HepG2 (cell line): ENCODE results near the gene ACTR3. TPM values are rescaled to one million over a fixed set of nuclear protein-coding genes. Genes with fewer than 3 reads are reported as not detected.

Source experiments
- ADNP ChIP-seq: sonication (generic); formaldehyde crosslinking; IDR thresholded peaks from 2 replicates; pipeline ENCODE4 v1.4.0; 2020; ENCODE audit warnings: missing genetic modification reagents
- CBX5 ChIP-seq: sonication (generic); formaldehyde crosslinking; IDR thresholded peaks from 2 replicates; pipeline ENCODE4 v1.4.0; 2020; ENCODE audit warnings: missing genetic modification reagents, borderline replicate concordance
- FOSL1 ChIP-seq: sonication (generic); formaldehyde crosslinking; IDR thresholded peaks from 2 replicates; pipeline ENCODE4 v1.9.0; 2021; ENCODE audit warnings: missing genetic modification reagents, borderline replicate concordance
- ISX ChIP-seq: sonication (generic); formaldehyde crosslinking; conservative IDR thresholded peaks from 2 replicates; pipeline ENCODE4 v1.5.0; 2020; ENCODE audit warnings: missing genetic modification reagents
- NPAS2 ChIP-seq: sonication (generic); formaldehyde crosslinking; IDR thresholded peaks from 2 replicates; pipeline ENCODE4 v1.8.0; 2022; ENCODE audit warnings: mild to moderate bottlenecking, missing genetic modification reagents, borderline replicate concordance
- NR1H2 ChIP-seq: sonication (generic); formaldehyde crosslinking; IDR thresholded peaks from 2 replicates; pipeline ENCODE4 v1.8.1; 2022; ENCODE audit warnings: low read depth, missing genetic modification reagents, borderline replicate concordance
- PRMT3 ChIP-seq: sonication (generic); formaldehyde crosslinking; IDR thresholded peaks from 2 replicates; pipeline ENCODE4 v1.8.1; 2022; ENCODE audit warnings: low read depth, mild to moderate bottlenecking, moderate library complexity, missing genetic modification reagents, borderline replicate concordance
- PRPF4 ChIP-seq: fragments of 200-400 bp; formaldehyde crosslinking; IDR thresholded peaks from 2 replicates; pipeline ENCODE4 v1.6.1; 2016; ENCODE audit warnings: low read length, low read depth; ENCODE audit not compliant: poor library complexity, severe bottlenecking
- SOX13 ChIP-seq, 3 experiments: fragments of 450-650 bp in 1 of 3; sonication (generic) in 1 of 3; formaldehyde crosslinking in 1 of 3; IDR thresholded peaks in 2 of 3; conservative IDR thresholded peaks in 1 of 3; 2 replicates each; pipeline versions ENCODE4 v1.5.0 to v1.6.1; 2016 to 2020; ENCODE audit warnings: antibody characterized with exemption in 1 of 3, mild to moderate bottlenecking in 1 of 3, missing compliant biosample characterization in 1 of 3, missing genetic modification reagents in 1 of 3, moderate library complexity in 1 of 3
- STAG1 ChIP-seq: sonication (generic); formaldehyde crosslinking; IDR thresholded peaks from 2 replicates; pipeline ENCODE4 v1.4.0; 2020; ENCODE audit warnings: missing genetic modification reagents
- TSC22D2 ChIP-seq: sonication (generic); formaldehyde crosslinking; IDR thresholded peaks from 2 replicates; pipeline ENCODE4 v1.5.1; 2020; ENCODE audit warnings: missing genetic modification reagents, mild to moderate bottlenecking, borderline replicate concordance
- ZBTB42 ChIP-seq: sonication (generic); formaldehyde crosslinking; IDR thresholded peaks from 2 replicates; pipeline ENCODE4 v1.5.0; 2020; ENCODE audit warnings: mild to moderate bottlenecking, missing genetic modification reagents
- ZNF121 ChIP-seq: sonication (generic); formaldehyde crosslinking; IDR thresholded peaks from 2 replicates; pipeline ENCODE4 v1.5.0; 2020; ENCODE audit warnings: mild to moderate bottlenecking, missing genetic modification reagents
- ZNF207 ChIP-seq: fragments of 450-650 bp; IDR thresholded peaks from 2 replicates; pipeline ENCODE4 v1.6.1; 2016; ENCODE audit warnings: antibody characterized with exemption, borderline replicate concordance
- ZNF224 ChIP-seq: sonication (generic); formaldehyde crosslinking; IDR thresholded peaks from 2 replicates; pipeline ENCODE4 v1.5.0; 2020; ENCODE audit warnings: mild to moderate bottlenecking, missing genetic modification reagents
- ZNF234 ChIP-seq: sonication (generic); formaldehyde crosslinking; conservative IDR thresholded peaks from 2 replicates; pipeline ENCODE4 v1.5.1; 2020; ENCODE audit warnings: mild to moderate bottlenecking, missing genetic modification reagents
- ZNF501 ChIP-seq: sonication (generic); formaldehyde crosslinking; IDR thresholded peaks from 2 replicates; pipeline ENCODE4 v1.5.1; 2020; ENCODE audit warnings: mild to moderate bottlenecking, moderate library complexity, missing genetic modification reagents
- ZNF530 ChIP-seq: sonication (generic); formaldehyde crosslinking; IDR thresholded peaks from 2 replicates; pipeline ENCODE4 v1.5.0; 2020; ENCODE audit warnings: low read depth, mild to moderate bottlenecking, missing genetic modification reagents
- ZNF709 ChIP-seq: sonication (generic); formaldehyde crosslinking; IDR thresholded peaks from 2 replicates; pipeline ENCODE4 v1.5.0; 2020; ENCODE audit warnings: mild to moderate bottlenecking, missing genetic modification reagents
- polyA plus RNA-seq, 8 experiments: library from polyadenylated mRNA; depleted of rRNA in 3 of 8; stranded (reverse) in 7 of 8; unstranded in 1 of 8; fragments of >200 nt; fragmentation: Illumina TruSeq in 4 of 8; extraction: Trizol in 4 of 8; gene quantifications; 2 replicates each; pipeline versions ENCODE4 v1.2.1 to v1.2.3, GENCODE V29; 2011 to 2016; ENCODE audit warnings: low read depth in 4 of 8, missing spikeins in 1 of 8, mixed read lengths in 1 of 8; ENCODE audit not compliant: insufficient read depth in 1 of 8
- total RNA-seq, 5 experiments: library from RNA; depleted of rRNA; stranded (reverse); fragments of >200 nt; fragmentation: Illumina TruSeq; extraction: Trizol; gene quantifications; 2 replicates each; pipeline ENCODE4 v1.2.3, GENCODE V29; 2016; ENCODE audit warnings: low read depth in 1 of 5
- TF ChIP-seq, protein P1 (sequence below): sonication (generic); formaldehyde crosslinking; conservative IDR thresholded peaks from 2 replicates; pipeline ENCODE4 v1.4.0; 2020; ENCODE audit warnings: missing genetic modification reagents
- TF ChIP-seq, protein P2 (sequence below): sonication (generic); formaldehyde crosslinking; IDR thresholded peaks from 2 replicates; pipeline ENCODE4 v1.4.0; 2020; ENCODE audit warnings: missing genetic modification reagents

The ACTR3 gene
- total and polyA plus RNA-seq, 2 of the 13 experiments (the other 11 are each of a cell fraction or from before 2014, with no cell fraction given) = 123 to 225 TPM

DNA sequence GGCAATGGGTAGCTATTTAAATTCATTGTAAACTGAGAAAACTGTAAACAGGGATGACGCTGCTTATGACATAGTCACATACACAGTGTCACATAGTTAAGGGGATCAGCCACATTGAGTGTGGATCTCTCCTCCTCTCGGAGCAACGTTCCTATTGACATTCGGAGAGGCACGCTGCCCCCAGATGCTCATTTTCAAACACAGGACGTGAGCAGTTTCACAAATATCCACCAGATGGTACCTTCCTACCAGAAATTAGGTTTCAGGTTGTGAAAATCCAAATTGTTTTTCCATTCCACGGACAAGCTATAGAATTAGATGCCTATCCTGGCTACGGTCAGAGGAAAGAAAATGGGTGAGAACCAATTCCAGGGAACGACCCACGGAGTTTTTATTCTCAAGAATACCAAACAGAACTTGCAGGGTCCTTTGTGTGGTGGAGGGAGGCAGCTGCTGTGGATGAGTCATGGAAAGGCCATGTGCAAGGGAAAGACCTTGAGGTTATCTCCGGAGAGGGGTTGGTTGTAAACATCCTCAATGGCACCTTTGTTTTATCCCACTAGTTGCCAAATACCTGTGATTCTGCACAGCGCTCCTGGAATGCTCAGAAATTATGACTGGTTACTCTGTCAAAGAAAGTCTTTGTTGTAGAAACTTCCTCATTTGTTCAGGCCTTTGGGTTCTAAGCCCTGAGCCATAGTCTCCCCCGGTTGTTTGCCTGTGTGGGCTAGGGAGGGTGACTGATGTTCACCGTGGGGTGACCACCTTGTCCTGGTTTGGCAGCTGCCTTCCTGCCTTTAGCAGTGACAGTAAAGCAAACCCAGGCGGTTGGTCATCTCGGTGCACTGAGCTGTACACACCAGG is 88.0 kb downstream of the ACTR3 start (continued):
- TF ChIP-seq PRPF4 = no peak
- TF ChIP-seq ZNF234 = no peak
- TF ChIP-seq ADNP = no peak
- TF ChIP-seq ISX (CRISPR knock-in tag) = no peak
- peak; percentile 71; the same call in 1 of the 2 replicates for TF ChIP-seq TSC22D2
- peak; percentile 96 for TF ChIP-seq FOSL1 (CRISPR knock-in tag)
- TF ChIP-seq, protein P1, sequence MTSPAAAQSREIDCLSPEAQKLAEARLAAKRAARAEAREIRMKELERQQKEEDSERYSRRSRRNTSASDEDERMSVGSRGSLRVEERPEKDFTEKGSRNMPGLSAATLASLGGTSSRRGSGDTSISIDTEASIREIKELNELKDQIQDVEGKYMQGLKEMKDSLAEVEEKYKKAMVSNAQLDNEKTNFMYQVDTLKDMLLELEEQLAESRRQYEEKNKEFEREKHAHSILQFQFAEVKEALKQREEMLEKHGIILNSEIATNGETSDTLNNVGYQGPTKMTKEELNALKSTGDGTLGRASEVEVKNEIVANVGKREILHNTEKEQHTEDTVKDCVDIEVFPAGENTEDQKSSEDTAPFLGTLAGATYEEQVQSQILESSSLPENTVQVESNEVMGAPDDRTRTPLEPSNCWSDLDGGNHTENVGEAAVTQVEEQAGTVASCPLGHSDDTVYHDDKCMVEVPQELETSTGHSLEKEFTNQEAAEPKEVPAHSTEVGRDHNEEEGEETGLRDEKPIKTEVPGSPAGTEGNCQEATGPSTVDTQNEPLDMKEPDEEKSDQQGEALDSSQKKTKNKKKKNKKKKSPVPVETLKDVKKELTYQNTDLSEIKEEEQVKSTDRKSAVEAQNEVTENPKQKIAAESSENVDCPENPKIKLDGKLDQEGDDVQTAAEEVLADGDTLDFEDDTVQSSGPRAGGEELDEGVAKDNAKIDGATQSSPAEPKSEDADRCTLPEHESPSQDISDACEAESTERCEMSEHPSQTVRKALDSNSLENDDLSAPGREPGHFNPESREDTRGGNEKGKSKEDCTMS (CRISPR knock-in tag) = 0 out of 2 replicates have a peak, but pooled peaks have one; percentile 17
- peak; percentile 77 for TF ChIP-seq SOX13 (IDR thresholded peaks at IDR 0.05)
- TF ChIP-seq SOX13 (CRISPR knock-in tag; conservative IDR thresholded peaks at IDR 0.05 in 1 of 2, IDR thresholded peaks at IDR 0.05 in 1 of 2) = peak in 1 of 2 experiments; percentile 94; a peak in 2 of 4 replicates
- TF ChIP-seq NPAS2 = no peak
- no peak for TF ChIP-seq ZNF530 (CRISPR knock-in tag)
- peak; percentile 72; the same call in 1 of the 2 replicates for TF ChIP-seq ZNF121 (CRISPR knock-in tag)
- no peak for TF ChIP-seq ZNF207
- peak; percentile 62; the same call in 1 of the 2 replicates for TF ChIP-seq PRMT3 (CRISPR knock-in tag)
- TF ChIP-seq ZNF501 (CRISPR knock-in tag) = peak; percentile 85; the same call in 1 of the 2 replicates
- TF ChIP-seq STAG1 (CRISPR knock-in tag) = peak; percentile 85
- 0 out of 2 replicates have a peak, but pooled peaks have one; percentile 29 for TF ChIP-seq ZNF224
- peak; percentile 93; the same call in 1 of the 2 replicates for TF ChIP-seq CBX5 (CRISPR knock-in tag)
- TF ChIP-seq, protein P2, sequence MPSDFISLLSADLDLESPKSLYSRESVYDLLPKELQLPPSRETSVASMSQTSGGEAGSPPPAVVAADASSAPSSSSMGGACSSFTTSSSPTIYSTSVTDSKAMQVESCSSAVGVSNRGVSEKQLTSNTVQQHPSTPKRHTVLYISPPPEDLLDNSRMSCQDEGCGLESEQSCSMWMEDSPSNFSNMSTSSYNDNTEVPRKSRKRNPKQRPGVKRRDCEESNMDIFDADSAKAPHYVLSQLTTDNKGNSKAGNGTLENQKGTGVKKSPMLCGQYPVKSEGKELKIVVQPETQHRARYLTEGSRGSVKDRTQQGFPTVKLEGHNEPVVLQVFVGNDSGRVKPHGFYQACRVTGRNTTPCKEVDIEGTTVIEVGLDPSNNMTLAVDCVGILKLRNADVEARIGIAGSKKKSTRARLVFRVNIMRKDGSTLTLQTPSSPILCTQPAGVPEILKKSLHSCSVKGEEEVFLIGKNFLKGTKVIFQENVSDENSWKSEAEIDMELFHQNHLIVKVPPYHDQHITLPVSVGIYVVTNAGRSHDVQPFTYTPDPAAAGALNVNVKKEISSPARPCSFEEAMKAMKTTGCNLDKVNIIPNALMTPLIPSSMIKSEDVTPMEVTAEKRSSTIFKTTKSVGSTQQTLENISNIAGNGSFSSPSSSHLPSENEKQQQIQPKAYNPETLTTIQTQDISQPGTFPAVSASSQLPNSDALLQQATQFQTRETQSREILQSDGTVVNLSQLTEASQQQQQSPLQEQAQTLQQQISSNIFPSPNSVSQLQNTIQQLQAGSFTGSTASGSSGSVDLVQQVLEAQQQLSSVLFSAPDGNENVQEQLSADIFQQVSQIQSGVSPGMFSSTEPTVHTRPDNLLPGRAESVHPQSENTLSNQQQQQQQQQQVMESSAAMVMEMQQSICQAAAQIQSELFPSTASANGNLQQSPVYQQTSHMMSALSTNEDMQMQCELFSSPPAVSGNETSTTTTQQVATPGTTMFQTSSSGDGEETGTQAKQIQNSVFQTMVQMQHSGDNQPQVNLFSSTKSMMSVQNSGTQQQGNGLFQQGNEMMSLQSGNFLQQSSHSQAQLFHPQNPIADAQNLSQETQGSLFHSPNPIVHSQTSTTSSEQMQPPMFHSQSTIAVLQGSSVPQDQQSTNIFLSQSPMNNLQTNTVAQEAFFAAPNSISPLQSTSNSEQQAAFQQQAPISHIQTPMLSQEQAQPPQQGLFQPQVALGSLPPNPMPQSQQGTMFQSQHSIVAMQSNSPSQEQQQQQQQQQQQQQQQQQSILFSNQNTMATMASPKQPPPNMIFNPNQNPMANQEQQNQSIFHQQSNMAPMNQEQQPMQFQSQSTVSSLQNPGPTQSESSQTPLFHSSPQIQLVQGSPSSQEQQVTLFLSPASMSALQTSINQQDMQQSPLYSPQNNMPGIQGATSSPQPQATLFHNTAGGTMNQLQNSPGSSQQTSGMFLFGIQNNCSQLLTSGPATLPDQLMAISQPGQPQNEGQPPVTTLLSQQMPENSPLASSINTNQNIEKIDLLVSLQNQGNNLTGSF (CRISPR knock-in tag) = no peak
- TF ChIP-seq NR1H2 (CRISPR knock-in tag) = no peak; the same call in 1 of the 2 replicates
- peak; percentile 58; the same call in 1 of the 2 replicates for TF ChIP-seq ZBTB42 (CRISPR knock-in tag)
- peak; percentile 32; the same call in 1 of the 2 replicates for TF ChIP-seq ZNF709 (CRISPR knock-in tag)
